ENCODE results near the gene NDC80.

DNA sequence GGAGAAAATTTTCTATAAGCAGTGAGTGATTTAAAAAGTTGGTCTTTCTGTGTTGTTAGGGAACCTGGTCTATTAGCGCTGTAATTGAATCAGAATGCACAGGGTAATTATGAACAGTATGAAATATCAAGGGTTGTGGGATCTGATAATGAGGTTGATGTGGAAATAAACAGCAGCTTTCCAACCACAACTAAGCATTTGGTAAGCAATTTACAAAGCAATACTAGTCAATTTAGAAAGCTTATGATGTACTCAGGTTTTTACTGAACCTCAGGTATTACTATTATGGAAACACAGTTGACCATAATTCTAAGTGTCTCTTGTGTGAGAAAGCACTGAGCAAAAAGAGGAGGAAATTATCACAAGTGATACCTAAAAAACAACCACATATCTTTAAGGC lies 73.2 kb downstream of the NDC80 start:
- TF ChIP-seq CTCF (IDR thresholded peaks at IDR 0.05), result no peak
- TF ChIP-seq POLR2A (IDR thresholded peaks at IDR 0.05), result no peak

All from suprapubic skin (tissue), 3 donors.